OCI-LY1 (cell line): ENCODE results near the gene PCSK6.

Source experiments
- H2AFZ ChIP-seq: fragments of 200-600 bp; sonication (generic), shearing (Covaris generic); 2 replicates; pipeline ENCODE4 v1.6.0; 2014; ENCODE audit warnings: antibody characterized with exemption, mild to moderate bottlenecking, low read length
- H3F3A ChIP-seq: fragments of 200-600 bp; sonication (generic), shearing (Covaris generic); 2 replicates; pipeline ENCODE4 v1.6.0; 2014; ENCODE audit warnings: mild to moderate bottlenecking, antibody characterized with exemption, low read length, moderate library complexity; ENCODE audit not compliant: insufficient read depth
- H3K27ac ChIP-seq: fragments of 200-600 bp; sonication (generic); 2 replicates; pipeline ENCODE4 v1.5.1; 2014; ENCODE audit warnings: low read length, mixed run types, mild to moderate bottlenecking, low read depth; ENCODE audit not compliant: poor library complexity, severe bottlenecking
- H3K27me3 ChIP-seq: fragments of 200-600 bp; sonication (generic); 2 replicates; pipeline ENCODE4 v1.6.0; 2014; ENCODE audit warnings: antibody characterized with exemption, mild to moderate bottlenecking, low read length, moderate library complexity; ENCODE audit not compliant: insufficient read depth
- H3K36me3 ChIP-seq: fragments of 200-600 bp; sonication (generic); 2 replicates; pipeline ENCODE4 v1.6.1; 2014; ENCODE audit warnings: mild to moderate bottlenecking, antibody characterized with exemption, low read length, moderate library complexity, mixed read lengths; ENCODE audit not compliant: insufficient read depth
- H3K4me1 ChIP-seq: fragments of 200-600 bp; sonication (generic); 2 replicates; pipeline ENCODE4 v1.5.1; 2014; ENCODE audit warnings: mild to moderate bottlenecking, low read length, moderate library complexity; ENCODE audit not compliant: insufficient read depth, severe bottlenecking
- H3K4me2 ChIP-seq: fragments of 200-600 bp; sonication (generic), shearing (Covaris generic); 2 replicates; pipeline ENCODE4 v1.6.1; 2014; ENCODE audit warnings: low read length
- H3K4me3 ChIP-seq: fragments of 200-600 bp; sonication (generic); 2 replicates; pipeline ENCODE4 v1.5.1; 2014; ENCODE audit warnings: low read length, low read depth, mild to moderate bottlenecking, mixed read lengths; ENCODE audit not compliant: poor library complexity, severe bottlenecking
- H3K79me2 ChIP-seq: fragments of 200-600 bp; shearing (Covaris generic); 2 replicates; pipeline ENCODE4 v1.6.1; 2016; ENCODE audit warnings: mixed run types, low read length, mixed read lengths; ENCODE audit not compliant: insufficient read depth
- H3K9ac ChIP-seq: fragments of 200-600 bp; sonication (generic), shearing (Covaris generic); 2 replicates; pipeline ENCODE4 v1.6.1; 2014; ENCODE audit warnings: mild to moderate bottlenecking, low read length, mixed read lengths
- H3K9me2 ChIP-seq: fragments of 200-600 bp; sonication (generic), shearing (Covaris generic); 2 replicates; pipeline ENCODE4 v1.6.1; 2014; ENCODE audit warnings: low read depth, mild to moderate bottlenecking, low read length, mixed read lengths
- H3K9me3 ChIP-seq: fragments of 200-600 bp; shearing (Covaris generic); 2 replicates; pipeline ENCODE4 v1.6.1; 2014; ENCODE audit warnings: low read length, mixed read lengths
- H4K20me1 ChIP-seq: fragments of 200-600 bp; sonication (generic), shearing (Covaris generic); 2 replicates; pipeline ENCODE4 v1.6.0; 2016; ENCODE audit warnings: mild to moderate bottlenecking, low read length; ENCODE audit not compliant: insufficient read depth
- CTCF ChIP-seq: fragments of 200-600 bp; sonication (generic), shearing (Covaris generic); IDR thresholded peaks from 2 replicates; pipeline ENCODE4 v1.5.1; 2017; ENCODE audit warnings: mild to moderate bottlenecking, antibody characterized with exemption, low read length, moderate library complexity, mixed read lengths
- EZH2 ChIP-seq: fragments of 200-600 bp; sonication (generic), shearing (Covaris generic); IDR thresholded peaks from 2 replicates; pipeline ENCODE4 v1.8.0; 2017; ENCODE audit warnings: borderline replicate concordance, mixed run types, mild to moderate bottlenecking, antibody characterized with exemption, low read length, moderate library complexity, mixed read lengths

The PCSK6 gene

GRCh38 chr15:101326026-101326315 lies 163.5 kb downstream of the PCSK6 start:
- H3K4me1 ChIP-seq = no peaks in the 10 kb centered on the region
- H3K79me2 ChIP-seq = no peaks in the 10 kb centered on the region
- no peak overlapping the region for H3K27ac ChIP-seq
- no peak for TF ChIP-seq CTCF
- TF ChIP-seq EZH2 = no peak
- no peaks in the 10 kb centered on the region for H4K20me1 ChIP-seq
- no peaks in the 10 kb centered on the region for H3K9me3 ChIP-seq
- no peaks in the 10 kb centered on the region for H3K9me2 ChIP-seq
- H3K27me3 ChIP-seq = peaks cover 7% of the 10 kb centered on the region
- no peak overlapping the region for H3K4me3 ChIP-seq
- H2AFZ ChIP-seq = no peak overlapping the region
- H3F3A ChIP-seq = no peaks in the 10 kb centered on the region
- H3K4me2 ChIP-seq = no peak overlapping the region
- H3K36me3 ChIP-seq = no peaks in the 10 kb centered on the region
- H3K9ac ChIP-seq = no peak overlapping the region

GRCh38 chr15:101325263-101326025 lies 164.1 kb downstream of the PCSK6 start:
- Histone ChIP-seq H3K4me2 (no peak overlapping the region), H3K36me3 (no peaks in the 10 kb centered on the region), H3K27me3 (peaks cover 9% of the 10 kb centered on the region), H2AFZ (no peak overlapping the region), H3K4me1 (no peaks in the 10 kb centered on the region), H3K27ac (no peak overlapping the region), H3K79me2 (no peaks in the 10 kb centered on the region), H3K9me2 (no peaks in the 10 kb centered on the region), H3K9ac (no peak overlapping the region), H3K4me3 (no peak overlapping the region), H4K20me1 (no peaks in the 10 kb centered on the region), H3K9me3 (no peaks in the 10 kb centered on the region), H3F3A (no peaks in the 10 kb centered on the region)
- no peak for TF ChIP-seq EZH2
- no peak for TF ChIP-seq CTCF

GRCh38 chr15:101324524-101325177 lies 164.9 kb downstream of the PCSK6 start:
- Histone ChIP-seq H3K79me2 (no peaks in the 10 kb centered on the region), H3K9me3 (no peaks in the 10 kb centered on the region), H3K36me3 (no peaks in the 10 kb centered on the region), H3K9me2 (no peaks in the 10 kb centered on the region), H2AFZ (no peak overlapping the region), H4K20me1 (no peaks in the 10 kb centered on the region), H3K4me3 (no peak overlapping the region), H3K27me3 (peaks cover 10% of the 10 kb centered on the region), H3K4me2 (no peak overlapping the region), H3F3A (no peaks in the 10 kb centered on the region), H3K9ac (no peak overlapping the region), H3K4me1 (no peaks in the 10 kb centered on the region), H3K27ac (no peak overlapping the region)
- no peak for TF ChIP-seq EZH2
- TF ChIP-seq CTCF = no peak
